Measurements from ENCODE around the gene EFEMP1.

GRCh38 chr2:55862246-55862645 lies 61.3 kb downstream of the EFEMP1 start:
- TF ChIP-seq POLR2A (IDR thresholded peaks at IDR 0.05) (no peak), CTCF (IDR thresholded peaks at IDR 0.05) (no peak)

Data from thyroid gland (tissue), 4 donors.